Chondrocyte (in vitro differentiated cells): ENCODE measurements around the gene AHRR. TPM values are rescaled to one million over a fixed set of nuclear protein-coding genes. Genes with fewer than 3 reads are reported as not detected.

Experiments used
- DNase-seq: peaks from one replicate; pipeline ENCODE4 v3.0.0; 2021; ENCODE audit warnings: mixed read lengths, low spot score
- H3K27ac Mint-ChIP-seq: one replicate; pipeline ENCODE4 v1.8.0; 2021; ENCODE audit warnings: mild to moderate bottlenecking, moderate library complexity, mixed read lengths; ENCODE audit not compliant: unreplicated experiment
- H3K27me3 Mint-ChIP-seq: 2 replicates; pipeline ENCODE4 v1.8.0; 2021; ENCODE audit warnings: low read depth, mixed read lengths
- H3K36me3 Mint-ChIP-seq: 2 replicates; pipeline ENCODE4 v1.8.0; 2021; ENCODE audit warnings: low read depth, mixed read lengths
- H3K4me1 Mint-ChIP-seq: 2 replicates; pipeline ENCODE4 v1.8.0; 2021; ENCODE audit warnings: low read depth, mild to moderate bottlenecking, mixed read lengths
- H3K4me3 Mint-ChIP-seq: one replicate; pipeline ENCODE4 v1.8.0; 2021; ENCODE audit warnings: mild to moderate bottlenecking, moderate library complexity, mixed read lengths; ENCODE audit not compliant: unreplicated experiment
- H3K9me3 Mint-ChIP-seq: 2 replicates; pipeline ENCODE4 v1.8.0; 2021; ENCODE audit warnings: low read depth, mixed read lengths
- CTCF ChIP-seq: fragments of 200-600 bp; sonication (generic); IDR thresholded peaks from 2 replicates; pipeline ENCODE4 v1.5.0; 2021; ENCODE audit warnings: antibody characterized with exemption, mild to moderate bottlenecking, moderate library complexity
- total RNA-seq: library from RNA; stranded (reverse); gene quantifications from 3 replicates; pipeline ENCODE4 v1.2.1, GENCODE V29; 2021

AHRR gene
- total RNA-seq, 1 donor from 2014 or later: 17.3 TPM

- no peak overlapping the region for H3K27ac Mint-ChIP-seq
- H3K9me3 Mint-ChIP-seq: no peaks in the 10 kb centered on the region
- peak; percentile 93 for DNase-seq
- no peaks in the 10 kb centered on the region for H3K36me3 Mint-ChIP-seq
- H3K4me1 Mint-ChIP-seq: peaks cover 14% of the 10 kb centered on the region
- no peak overlapping the region for H3K4me3 Mint-ChIP-seq
- no peaks in the 10 kb centered on the region for H3K27me3 Mint-ChIP-seq
- TF ChIP-seq CTCF: no peak
These were observed 154.7 kb downstream of the AHRR start for GRCh38 chr5:476102-476813.

- no peak overlapping the region for H3K4me3 Mint-ChIP-seq
- no peak overlapping the region for H3K27ac Mint-ChIP-seq
- no peaks in the 10 kb centered on the region for H3K9me3 Mint-ChIP-seq
- DNase-seq: no peak
- no peaks in the 10 kb centered on the region for H3K36me3 Mint-ChIP-seq
- TF ChIP-seq CTCF: no peak
- no peaks in the 10 kb centered on the region for H3K27me3 Mint-ChIP-seq
- H3K4me1 Mint-ChIP-seq: peaks cover 10% of the 10 kb centered on the region
These were observed 155.3 kb downstream of the AHRR start for GRCh38 chr5:476814-477175.

GRCh38 chr5:477247-477646 is 155.7 kb downstream of the AHRR start:
- TF ChIP-seq CTCF: no peak
- Mint-ChIP-seq H3K36me3 (no peaks in the 10 kb centered on the region), H3K4me1 (peaks cover 7% of the 10 kb centered on the region), H3K4me3 (no peak overlapping the region), H3K27me3 (no peaks in the 10 kb centered on the region), H3K9me3 (no peaks in the 10 kb centered on the region), H3K27ac (no peak overlapping the region)
- DNase-seq: no peak

- Mint-ChIP-seq H3K9me3 (no peaks in the 10 kb centered on the region), H3K27ac (no peak overlapping the region), H3K27me3 (no peaks in the 10 kb centered on the region), H3K4me1 (peaks cover 7% of the 10 kb centered on the region), H3K36me3 (no peaks in the 10 kb centered on the region), H3K4me3 (no peak overlapping the region)
- no peak for TF ChIP-seq CTCF
- no peak for DNase-seq
These were observed 156.4 kb downstream of the AHRR start for GRCh38 chr5:477871-478270.

- peaks cover 7% of the 10 kb centered on the region for H3K4me1 Mint-ChIP-seq
- no peaks in the 10 kb centered on the region for H3K36me3 Mint-ChIP-seq
- no peaks in the 10 kb centered on the region for H3K9me3 Mint-ChIP-seq
- TF ChIP-seq CTCF: no peak
- H3K27ac Mint-ChIP-seq: no peak overlapping the region
- H3K27me3 Mint-ChIP-seq: no peaks in the 10 kb centered on the region
- DNase-seq: no peak
- H3K4me3 Mint-ChIP-seq: no peak overlapping the region
These were observed 157.0 kb downstream of the AHRR start for GRCh38 chr5:478369-478981.
